Activated T-cell treated with anti-CD3 and anti-CD28 coated beads, Interleukin-2, amount 50 U/mL, for 48 hours (primary cell): ENCODE results near the gene TEX19.
"Not testable (repeated sequence)": the region's sequence is repeated elsewhere in the genome, so short reads cannot be mapped to it uniquely, and the experiment has no call there.

Experiments used
- DNase-seq, 2 experiments: peaks; one replicate each; pipeline ENCODE4 v3.0.0-alpha.2; 2020

Gene TEX19

DNA sequence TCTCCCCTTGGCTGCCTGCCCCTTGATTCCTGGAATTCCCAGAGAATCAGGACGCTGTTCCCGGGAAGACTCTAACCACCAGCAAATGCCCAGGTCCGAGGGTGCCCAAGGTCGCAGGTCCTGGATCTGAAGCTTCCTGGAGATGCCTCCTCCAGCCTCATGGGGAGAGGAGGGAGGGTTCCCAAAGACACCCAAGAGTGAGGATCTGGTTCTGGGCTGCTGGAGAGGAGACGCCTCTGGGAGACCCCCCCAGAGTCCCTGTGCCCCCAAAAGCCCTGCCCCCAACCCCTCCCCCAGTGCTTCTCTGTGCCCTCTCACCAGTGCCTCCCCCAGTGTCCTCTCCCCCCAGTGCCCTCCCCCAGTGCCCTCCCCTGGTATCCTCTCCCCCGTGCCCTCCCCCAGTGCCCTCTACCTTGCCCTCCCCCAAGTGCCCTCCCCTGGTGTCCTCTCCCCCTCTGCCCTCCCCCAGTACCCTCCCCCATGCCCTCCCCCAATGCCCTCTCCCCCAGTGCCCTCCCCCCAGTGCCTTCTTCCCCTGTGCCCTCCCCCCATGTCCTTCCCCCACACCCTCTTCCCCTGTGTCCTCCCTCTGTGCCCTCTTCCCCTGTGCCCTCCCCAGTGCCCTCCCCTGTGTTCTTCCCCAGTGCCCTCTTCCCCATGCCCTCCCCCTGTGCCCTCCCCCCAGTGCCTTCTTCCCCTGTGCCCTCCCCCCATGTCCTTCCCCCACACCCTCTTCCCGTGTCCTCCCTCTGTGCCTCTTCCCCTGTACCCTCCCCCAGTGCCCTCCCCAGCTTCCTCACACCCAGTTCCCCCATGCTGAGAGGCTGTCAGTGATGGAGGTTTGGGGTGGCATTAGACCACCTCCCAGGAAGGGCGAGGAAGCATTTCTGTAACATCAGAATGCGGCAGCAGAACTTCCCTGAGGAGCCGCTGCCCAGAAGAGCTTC lies 19.1 kb upstream of the TEX19 start:
- no peak for DNase-seq

- no peak for DNase-seq
These were observed 16.5 kb upstream of the TEX19 start for GRCh38 chr17:82342361-82343079.

GRCh38 chr17:82343560-82343959 lies 15.5 kb upstream of the TEX19 start:
- DNase-seq = no peak

DNA sequence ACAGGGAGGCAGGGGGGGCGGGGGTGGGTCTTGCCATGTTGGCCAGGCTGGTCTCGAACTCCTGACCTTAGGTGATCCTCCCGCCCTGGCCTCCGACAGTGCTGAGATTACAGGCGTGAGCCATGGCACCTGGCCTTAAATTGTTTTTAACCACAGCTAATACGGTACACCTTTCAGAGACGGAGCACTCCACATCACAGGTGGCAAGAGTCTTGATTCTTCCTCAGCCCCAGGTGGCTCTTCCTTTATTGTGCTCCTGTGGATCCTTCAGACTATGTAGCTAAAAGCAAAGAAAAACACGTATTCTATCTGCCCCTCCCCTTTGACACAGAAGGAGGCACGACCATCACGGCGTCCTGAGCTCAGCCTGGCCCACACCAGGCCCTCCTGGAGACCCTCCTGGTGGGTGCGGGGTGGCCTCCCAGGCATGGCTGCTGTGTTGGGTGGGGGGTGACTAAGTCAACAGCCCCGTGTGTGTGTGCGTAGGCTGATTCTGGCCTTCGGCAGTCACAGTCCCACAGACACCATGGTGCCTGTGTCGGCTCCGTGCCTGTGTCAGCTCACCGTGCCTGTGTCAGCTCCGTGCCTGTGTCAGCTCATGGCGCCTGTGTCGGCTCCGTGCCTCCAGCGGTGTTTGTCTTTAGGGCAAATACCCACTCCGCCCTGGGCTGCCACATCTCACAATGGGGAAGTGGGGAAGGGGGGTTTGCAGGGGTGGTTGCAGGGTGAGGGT lies 14.7 kb upstream of the TEX19 start:
- DNase-seq = no peak

DNA sequence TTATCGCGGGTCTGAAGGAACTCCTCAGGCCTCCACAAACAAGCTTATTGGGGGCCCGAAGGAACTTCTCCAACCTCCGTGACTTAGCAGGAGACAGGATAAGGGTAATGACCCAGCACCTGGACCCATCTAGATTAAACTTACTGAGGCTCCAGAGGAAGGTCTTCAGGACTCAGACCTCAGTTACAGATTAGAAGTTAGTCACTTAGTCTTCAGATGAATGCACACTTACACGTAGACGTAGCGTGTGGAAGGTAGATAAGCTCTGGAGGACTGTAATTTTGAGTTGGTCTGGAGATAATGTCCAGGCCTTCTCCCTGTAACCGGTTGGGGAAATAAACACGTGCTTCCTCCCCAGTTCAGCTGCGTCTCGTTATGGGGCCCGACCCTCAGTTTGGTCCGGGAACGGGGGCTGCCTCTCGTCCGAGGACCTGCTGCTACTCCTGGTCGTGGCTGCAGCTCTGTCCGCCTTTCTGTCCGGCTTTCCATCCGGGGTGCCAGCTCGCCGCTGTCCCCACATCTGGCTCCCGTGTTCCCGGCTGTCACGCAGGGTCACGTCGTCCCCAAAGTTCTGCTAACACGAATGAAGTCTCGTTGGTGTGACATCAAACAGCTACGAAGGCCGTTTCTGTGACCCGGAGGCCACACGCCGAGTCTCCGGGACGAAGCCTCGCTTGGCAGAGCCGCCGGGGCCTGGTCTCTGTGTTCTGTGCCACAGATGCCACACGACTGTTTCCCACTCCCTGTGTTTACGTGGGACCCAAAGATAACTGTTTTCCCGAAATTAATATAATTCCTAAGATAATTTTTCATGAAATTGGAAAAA lies 13.7 kb upstream of the TEX19 start:
- DNase-seq = no peak

DNA sequence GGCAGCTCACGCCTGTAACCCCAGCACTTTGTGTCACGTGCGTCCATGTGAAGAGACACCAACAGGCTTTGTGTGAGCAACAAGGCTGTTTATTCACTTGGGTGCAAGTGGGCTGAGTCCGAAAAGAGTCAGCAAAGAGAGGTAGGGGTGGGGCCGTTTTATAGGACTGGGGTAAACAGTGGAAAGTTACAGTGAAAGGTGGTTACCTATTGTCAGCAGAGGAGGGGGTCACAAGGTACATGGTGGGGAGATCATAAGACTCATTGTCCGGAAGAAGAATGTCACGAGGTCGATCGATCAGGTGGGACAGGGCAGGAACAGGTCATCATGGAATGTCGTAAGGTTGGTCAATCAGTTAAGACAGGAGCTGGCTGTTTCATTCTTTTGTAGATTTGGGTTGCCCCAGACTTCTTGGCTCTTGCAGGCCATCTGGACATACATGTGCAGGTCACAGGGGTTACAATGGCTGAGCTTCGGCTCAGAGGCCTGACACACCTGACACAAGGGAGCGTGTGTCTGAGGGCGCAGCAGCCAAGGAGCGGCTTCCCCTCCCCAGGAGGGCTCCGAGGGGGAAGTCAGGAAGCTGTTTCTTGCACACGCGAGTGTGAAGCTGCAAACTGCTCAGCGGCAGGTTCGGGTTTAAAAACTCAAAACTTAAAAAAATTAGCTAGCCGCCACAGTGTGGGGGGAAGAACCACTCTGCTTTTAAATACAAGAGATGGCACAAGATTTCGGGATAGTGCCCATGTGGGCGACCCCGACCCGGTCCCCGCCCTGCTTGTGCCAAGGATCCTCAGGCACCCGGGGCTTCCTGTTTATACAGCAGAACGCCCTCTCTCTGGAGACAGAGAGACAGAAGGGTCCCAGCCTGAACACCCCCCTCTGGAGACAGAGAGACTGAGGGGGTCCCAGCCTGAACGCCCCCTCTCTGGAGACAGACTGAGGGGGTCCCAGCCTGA lies 12.4 kb upstream of the TEX19 start:
- no peak for DNase-seq

DNA sequence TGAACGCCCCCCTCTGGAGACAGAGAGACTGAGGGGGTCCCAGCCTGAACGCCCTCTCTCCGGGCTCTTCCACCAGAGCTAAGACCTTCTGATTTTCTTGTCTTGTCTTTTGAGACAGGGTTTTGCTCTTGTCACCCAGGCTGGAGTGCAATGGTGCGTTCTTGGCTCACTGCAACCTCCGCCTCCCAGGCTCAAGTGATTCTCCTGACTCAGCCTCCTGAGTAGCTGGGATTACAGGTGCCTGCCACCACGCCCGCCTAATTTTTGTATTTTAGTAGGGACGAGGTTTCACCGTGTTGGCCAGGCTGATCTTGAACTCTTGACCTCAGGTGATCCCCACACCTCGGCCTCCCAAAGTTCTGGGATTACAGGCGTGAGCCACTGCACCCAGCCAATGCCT lies 11.1 kb upstream of the TEX19 start:
- not testable (repeated sequence) for DNase-seq

DNA sequence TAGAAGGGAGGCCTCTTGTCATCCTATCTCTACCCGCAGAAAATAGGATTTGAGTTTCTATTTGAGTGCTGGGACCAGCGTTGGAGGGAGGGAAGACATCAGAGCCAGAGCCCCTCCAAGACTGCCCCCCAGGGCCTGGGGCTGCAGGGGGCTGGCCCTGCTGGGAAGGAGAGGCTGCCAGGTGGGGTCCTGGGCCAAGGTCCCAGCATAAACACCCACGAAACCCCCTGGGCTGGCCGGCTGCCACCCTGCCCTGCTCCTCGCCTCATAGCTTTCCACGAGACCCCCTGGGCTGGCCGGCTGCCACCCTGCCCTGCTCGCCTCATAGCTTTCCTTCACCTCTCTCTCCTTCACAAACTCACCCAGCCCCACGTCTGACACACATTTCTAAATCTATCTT lies 10.6 kb upstream of the TEX19 start:
- no peak for DNase-seq

DNA sequence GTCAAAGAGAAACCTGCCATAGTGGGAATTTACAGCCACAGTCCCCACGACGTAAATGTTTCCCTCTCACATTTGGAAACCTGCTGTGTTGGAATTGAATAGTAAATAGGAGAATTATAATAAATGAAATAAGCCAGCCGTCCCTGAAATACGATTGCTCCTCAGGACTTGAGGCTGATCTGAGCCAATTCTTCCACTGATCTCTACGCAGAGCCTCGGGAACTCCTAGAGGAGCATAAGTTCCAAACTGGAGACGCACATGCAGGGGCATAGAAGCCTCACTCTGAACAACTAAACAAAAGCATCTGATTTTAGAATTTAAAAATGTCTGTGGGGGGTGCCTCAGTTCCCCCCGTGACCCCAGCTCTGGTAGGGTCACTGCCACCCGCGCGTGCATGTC lies 10.2 kb upstream of the TEX19 start:
- DNase-seq = no peak

- no peak for DNase-seq
These were observed 9.8 kb upstream of the TEX19 start for GRCh38 chr17:82349287-82349701.

DNA sequence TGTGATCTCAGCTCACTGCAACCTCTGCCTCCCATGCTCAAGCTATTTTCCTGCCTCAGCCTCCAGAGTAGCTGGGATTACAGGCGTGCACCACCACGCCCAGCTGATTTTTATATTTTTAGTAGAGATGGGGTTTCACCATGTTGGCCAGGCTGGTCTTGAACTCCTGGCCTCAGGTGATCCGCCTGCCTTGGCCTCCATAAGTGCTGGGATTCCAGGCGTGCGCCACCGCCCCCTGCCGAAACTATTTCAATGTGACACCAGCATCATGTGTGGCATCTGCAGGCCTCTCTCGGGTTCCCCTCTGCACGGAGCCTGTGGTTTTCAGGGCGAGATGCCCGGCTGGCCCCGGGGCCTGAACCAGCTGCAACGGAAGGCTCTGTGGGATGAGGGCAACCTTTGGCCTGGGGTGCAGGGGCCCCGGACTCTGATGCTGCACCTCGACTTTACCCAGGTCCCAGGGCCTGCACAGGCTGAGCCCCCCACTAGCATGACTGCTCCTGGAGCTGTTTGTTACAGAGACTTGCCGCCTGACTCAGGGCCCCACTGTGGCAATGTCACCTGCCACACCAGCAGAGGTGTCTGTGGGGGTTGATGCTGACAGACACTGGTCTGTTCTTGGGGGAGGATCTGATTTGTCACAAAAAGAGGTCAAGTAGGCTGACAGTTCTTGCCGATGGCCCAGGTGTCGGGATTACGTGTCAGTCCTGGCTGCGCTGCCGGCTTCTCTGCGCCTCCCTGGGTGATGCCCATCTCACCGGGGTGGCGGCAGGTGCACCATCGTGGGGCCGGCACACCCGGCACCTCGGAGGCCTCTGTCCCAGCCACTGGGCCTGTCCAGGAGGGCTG lies 8.6 kb upstream of the TEX19 start:
- DNase-seq = peak; percentile 72 to 75

GRCh38 chr17:82351254-82351712 lies 7.8 kb upstream of the TEX19 start:
- no peak for DNase-seq

- DNase-seq = peak; percentile 88
These were observed 7.1 kb upstream of the TEX19 start for GRCh38 chr17:82351713-82352488.

GRCh38 chr17:82353484-82353883 lies 5.6 kb upstream of the TEX19 start:
- DNase-seq = no peak

GRCh38 chr17:82354804-82355308 lies 4.2 kb upstream of the TEX19 start:
- no peak for DNase-seq

GRCh38 chr17:82355770-82356427 lies 3.1 kb upstream of the TEX19 start:
- no peak for DNase-seq

- no peak for DNase-seq
These were observed 2.1 kb upstream of the TEX19 start for GRCh38 chr17:82356845-82357355.

GRCh38 chr17:82357394-82357793 lies 1.7 kb upstream of the TEX19 start:
- DNase-seq = no peak
